ENCODE results near the gene LCN10. TPM values are rescaled to one million over a fixed set of nuclear protein-coding genes. Genes with fewer than 3 reads are reported as not detected.

Gene LCN10
- total and polyA plus RNA-seq, 9 of the 15 experiments (the other 6 are each of a cell fraction or from before 2014, with no cell fraction given) = 0.10 to 0.21 (median 0.14) TPM; not detected in 6

GRCh38 chr9:136701668-136702053 is 41.1 kb downstream of the LCN10 start:
- Histone ChIP-seq H4K20me1 (replicated peaks; ENCODE audit: control insufficient read depth, insufficient read depth, low read length) (no peaks in the 10 kb centered on the region), H3K4me1 (replicated peaks in 1 of 2; ENCODE audit: control insufficient read depth in 2 of 2, insufficient read depth in 2 of 2, low read length in 2 of 2) (peaks cover 12 to 22% of the 10 kb centered on the region in 2 experiments; a peak in 4 of 5 replicates), H3K79me2 (ENCODE audit: control insufficient read depth, insufficient read depth, low read length) (no peaks in the 10 kb centered on the region), H3K4me3 (no peak overlapping the region), H3K27me3 (ENCODE audit: control insufficient read depth in 2 of 2, insufficient read depth in 2 of 2, low read length in 2 of 2) (no peaks in the 10 kb centered on the region), H3K9ac (ENCODE audit: insufficient read depth in 1 of 2, low read depth in 2 of 2, low read length in 2 of 2) (peak overlapping the region; percentile 51 to 86; a peak in 3 of 4 replicates), H3K4me2 (ENCODE audit: insufficient read depth, low read length) (no peak overlapping the region), H3K36me3 (ENCODE audit: control insufficient read depth, insufficient read depth, low read length) (no peaks in the 10 kb centered on the region), H3K9me3 (replicated peaks; ENCODE audit: control insufficient read depth, insufficient read depth, low read depth, low read length) (no peaks in the 10 kb centered on the region), H2AFZ (ENCODE audit: low read depth, low read length) (peak overlapping the region; percentile 96; the same call in 1 of the 2 replicates), H3K27ac (ENCODE audit: extremely low read depth, low read depth, low read length) (no peak overlapping the region), H3K9me1 (ENCODE audit: control insufficient read depth, insufficient read depth, low read length) (no peaks in the 10 kb centered on the region)
- no peak; the same call in 2 of the 3 replicates for ATAC-seq
- no TSS peak for BruUV-seq (replicated peaks)
- ChIA-PET POLR2A (no interaction called here), CTCF (ENCODE audit: low intra/inter-chr PET ratio) (no interaction called here)
- 71% methylated on average over 9 of the region's 10 CpGs for WGBS (ENCODE audit: insufficient coverage, low coverage, missing lambda C conversion rate)
- intact Hi-C loops (cut with micrococcal nuclease) = no loop called here
- no peak for DNase-seq (ENCODE audit: extremely low read depth in 1 of 4, low spot score in 3 of 4)
- no peak for FAIRE-seq
- in situ Hi-C loops (cut with MboI) = no loop called here
- TF ChIP-seq, protein P1, sequence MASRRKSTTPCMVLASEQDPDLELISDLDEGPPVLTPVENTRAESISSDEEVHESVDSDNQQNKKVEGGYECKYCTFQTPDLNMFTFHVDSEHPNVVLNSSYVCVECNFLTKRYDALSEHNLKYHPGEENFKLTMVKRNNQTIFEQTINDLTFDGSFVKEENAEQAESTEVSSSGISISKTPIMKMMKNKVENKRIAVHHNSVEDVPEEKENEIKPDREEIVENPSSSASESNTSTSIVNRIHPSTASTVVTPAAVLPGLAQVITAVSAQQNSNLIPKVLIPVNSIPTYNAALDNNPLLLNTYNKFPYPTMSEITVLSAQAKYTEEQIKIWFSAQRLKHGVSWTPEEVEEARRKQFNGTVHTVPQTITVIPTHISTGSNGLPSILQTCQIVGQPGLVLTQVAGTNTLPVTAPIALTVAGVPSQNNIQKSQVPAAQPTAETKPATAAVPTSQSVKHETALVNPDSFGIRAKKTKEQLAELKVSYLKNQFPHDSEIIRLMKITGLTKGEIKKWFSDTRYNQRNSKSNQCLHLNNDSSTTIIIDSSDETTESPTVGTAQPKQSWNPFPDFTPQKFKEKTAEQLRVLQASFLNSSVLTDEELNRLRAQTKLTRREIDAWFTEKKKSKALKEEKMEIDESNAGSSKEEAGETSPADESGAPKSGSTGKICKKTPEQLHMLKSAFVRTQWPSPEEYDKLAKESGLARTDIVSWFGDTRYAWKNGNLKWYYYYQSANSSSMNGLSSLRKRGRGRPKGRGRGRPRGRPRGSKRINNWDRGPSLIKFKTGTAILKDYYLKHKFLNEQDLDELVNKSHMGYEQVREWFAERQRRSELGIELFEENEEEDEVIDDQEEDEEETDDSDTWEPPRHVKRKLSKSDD (conservative IDR thresholded peaks at IDR 0.05; ENCODE audit: low read length) = no peak
- TF ChIP-seq, protein P2, sequence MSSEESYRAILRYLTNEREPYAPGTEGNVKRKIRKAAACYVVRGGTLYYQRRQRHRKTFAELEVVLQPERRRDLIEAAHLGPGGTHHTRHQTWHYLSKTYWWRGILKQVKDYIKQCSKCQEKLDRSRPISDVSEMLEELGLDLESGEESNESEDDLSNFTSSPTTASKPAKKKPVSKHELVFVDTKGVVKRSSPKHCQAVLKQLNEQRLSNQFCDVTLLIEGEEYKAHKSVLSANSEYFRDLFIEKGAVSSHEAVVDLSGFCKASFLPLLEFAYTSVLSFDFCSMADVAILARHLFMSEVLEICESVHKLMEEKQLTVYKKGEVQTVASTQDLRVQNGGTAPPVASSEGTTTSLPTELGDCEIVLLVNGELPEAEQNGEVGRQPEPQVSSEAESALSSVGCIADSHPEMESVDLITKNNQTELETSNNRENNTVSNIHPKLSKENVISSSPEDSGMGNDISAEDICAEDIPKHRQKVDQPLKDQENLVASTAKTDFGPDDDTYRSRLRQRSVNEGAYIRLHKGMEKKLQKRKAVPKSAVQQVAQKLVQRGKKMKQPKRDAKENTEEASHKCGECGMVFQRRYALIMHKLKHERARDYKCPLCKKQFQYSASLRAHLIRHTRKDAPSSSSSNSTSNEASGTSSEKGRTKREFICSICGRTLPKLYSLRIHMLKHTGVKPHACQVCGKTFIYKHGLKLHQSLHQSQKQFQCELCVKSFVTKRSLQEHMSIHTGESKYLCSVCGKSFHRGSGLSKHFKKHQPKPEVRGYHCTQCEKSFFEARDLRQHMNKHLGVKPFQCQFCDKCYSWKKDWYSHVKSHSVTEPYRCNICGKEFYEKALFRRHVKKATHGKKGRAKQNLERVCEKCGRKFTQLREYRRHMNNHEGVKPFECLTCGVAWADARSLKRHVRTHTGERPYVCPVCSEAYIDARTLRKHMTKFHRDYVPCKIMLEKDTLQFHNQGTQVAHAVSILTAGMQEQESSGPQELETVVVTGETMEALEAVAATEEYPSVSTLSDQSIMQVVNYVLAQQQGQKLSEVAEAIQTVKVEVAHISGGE (CRISPR knock-in tag; IDR thresholded peaks at IDR 0.05) = no peak
- TF ChIP-seq, protein P3, sequence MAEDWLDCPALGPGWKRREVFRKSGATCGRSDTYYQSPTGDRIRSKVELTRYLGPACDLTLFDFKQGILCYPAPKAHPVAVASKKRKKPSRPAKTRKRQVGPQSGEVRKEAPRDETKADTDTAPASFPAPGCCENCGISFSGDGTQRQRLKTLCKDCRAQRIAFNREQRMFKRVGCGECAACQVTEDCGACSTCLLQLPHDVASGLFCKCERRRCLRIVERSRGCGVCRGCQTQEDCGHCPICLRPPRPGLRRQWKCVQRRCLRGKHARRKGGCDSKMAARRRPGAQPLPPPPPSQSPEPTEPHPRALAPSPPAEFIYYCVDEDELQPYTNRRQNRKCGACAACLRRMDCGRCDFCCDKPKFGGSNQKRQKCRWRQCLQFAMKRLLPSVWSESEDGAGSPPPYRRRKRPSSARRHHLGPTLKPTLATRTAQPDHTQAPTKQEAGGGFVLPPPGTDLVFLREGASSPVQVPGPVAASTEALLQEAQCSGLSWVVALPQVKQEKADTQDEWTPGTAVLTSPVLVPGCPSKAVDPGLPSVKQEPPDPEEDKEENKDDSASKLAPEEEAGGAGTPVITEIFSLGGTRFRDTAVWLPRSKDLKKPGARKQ (CRISPR knock-in tag; IDR thresholded peaks at IDR 0.05) = no peak
- TF ChIP-seq U2AF1 (optimal IDR thresholded peaks at IDR 0.05; ENCODE audit: low read depth, low read length) = no peak
- TF ChIP-seq, protein P4, sequence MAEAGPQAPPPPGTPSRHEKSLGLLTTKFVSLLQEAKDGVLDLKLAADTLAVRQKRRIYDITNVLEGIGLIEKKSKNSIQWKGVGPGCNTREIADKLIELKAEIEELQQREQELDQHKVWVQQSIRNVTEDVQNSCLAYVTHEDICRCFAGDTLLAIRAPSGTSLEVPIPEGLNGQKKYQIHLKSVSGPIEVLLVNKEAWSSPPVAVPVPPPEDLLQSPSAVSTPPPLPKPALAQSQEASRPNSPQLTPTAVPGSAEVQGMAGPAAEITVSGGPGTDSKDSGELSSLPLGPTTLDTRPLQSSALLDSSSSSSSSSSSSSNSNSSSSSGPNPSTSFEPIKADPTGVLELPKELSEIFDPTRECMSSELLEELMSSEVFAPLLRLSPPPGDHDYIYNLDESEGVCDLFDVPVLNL (CRISPR knock-in tag; IDR thresholded peaks at IDR 0.05; ENCODE audit: low read depth) = no peak
- no peak for TF ChIP-seq ESRRA (IDR thresholded peaks at IDR 0.05; ENCODE audit: borderline replicate concordance, low read depth)
- no peak for TF ChIP-seq ZNF518B (CRISPR knock-in tag; IDR thresholded peaks at IDR 0.05)
- TF ChIP-seq SMARCB1 (IDR thresholded peaks at IDR 0.05; ENCODE audit: insufficient read length, low read depth) = no peak
